DMS79 treated with DMSO at 0.1 percent for 48 hours (cell line): ENCODE results near the gene GRHL3.

Source experiments
- DNase-seq: peaks from one replicate; lab custom pipeline; 2025; lab: John Stamatoyannopoulos, UW

The GRHL3 gene

DNA sequence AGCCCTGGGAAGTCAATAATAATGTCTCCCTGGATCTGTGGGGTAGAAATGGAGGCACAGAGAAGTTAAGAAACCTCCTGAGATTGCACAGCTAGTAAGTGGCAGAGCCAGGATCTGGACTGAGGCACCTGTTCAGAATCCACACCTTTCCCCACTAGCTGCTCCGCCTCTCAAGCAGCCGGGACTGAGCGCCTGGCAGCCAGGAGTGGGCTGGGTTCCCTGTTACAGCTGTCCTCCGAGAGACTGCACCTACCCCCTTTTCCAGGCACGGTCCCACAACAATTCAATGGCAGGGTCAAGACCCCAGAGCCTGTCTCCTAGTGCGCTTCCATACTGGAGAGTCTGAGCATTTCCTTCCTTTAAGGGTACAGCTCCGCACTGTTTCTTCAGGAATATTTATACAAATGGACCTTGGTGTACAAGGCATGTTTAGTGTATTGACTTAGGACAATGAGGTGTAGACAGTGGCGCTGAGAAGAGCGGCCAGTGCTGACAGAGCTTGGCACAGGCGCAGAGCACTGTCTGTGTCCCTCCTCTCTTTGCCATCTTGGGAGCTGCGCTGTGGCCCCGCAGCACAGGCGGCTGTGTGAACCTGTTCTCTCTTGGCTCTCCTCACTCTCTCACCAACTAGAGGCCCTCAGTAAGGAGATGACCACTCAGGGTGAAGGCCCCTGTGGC lies 24.4 kb downstream of the GRHL3 start:
- no peak for DNase-seq

DNA sequence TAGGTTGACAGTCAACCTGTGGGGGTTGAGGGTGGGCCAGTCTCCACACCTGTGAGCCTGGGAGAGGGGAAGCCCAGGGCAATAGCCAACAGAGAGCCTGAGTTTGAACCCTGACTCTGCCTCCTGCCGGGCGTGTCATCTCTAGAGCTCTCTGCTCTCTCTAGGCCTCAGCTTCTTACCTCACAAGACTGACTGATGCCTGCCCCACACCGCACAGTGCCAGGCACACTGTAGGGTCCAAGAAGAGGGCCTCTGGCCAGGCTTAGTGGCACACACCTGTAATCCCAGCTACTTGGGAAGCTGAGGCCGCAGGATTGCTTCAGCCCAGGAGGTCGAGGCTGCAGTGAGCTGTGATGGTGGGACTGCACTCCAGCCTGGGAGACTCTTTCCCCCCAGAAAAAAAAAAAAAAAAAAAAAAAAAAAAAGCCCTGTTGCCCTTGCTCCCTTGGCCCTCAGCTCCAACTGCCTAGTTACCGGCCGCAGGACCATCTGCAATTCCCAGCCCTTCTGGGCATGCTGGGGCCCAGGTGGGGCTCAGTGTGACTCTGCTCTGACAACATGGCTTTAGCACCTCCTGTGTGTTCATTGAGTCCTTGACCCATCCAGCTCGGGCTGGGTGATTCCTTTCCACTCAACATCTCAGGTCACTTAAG lies 25.1 kb downstream of the GRHL3 start:
- DNase-seq, result no peak

DNA sequence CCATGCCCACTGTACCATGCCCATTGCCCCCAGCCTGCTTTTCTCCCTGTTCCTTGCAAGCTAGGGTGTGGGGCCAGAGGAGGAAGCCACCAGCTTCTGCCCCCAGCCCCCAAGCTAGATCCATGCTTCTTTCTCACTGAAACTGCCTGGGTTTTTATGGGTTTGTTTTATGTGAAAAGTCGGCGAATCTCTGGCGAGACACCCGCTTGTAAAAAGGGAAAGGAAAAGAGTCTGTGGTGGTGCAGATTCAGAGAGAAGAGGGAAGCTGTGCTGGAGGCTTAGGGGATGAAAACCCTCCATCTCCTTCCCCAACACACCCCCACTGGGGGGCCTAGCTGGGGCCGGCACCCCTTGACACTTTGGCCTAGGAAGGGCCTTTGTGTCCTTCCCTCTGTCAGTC lies 26.2 kb downstream of the GRHL3 start:
- DNase-seq, result no peak

DNA sequence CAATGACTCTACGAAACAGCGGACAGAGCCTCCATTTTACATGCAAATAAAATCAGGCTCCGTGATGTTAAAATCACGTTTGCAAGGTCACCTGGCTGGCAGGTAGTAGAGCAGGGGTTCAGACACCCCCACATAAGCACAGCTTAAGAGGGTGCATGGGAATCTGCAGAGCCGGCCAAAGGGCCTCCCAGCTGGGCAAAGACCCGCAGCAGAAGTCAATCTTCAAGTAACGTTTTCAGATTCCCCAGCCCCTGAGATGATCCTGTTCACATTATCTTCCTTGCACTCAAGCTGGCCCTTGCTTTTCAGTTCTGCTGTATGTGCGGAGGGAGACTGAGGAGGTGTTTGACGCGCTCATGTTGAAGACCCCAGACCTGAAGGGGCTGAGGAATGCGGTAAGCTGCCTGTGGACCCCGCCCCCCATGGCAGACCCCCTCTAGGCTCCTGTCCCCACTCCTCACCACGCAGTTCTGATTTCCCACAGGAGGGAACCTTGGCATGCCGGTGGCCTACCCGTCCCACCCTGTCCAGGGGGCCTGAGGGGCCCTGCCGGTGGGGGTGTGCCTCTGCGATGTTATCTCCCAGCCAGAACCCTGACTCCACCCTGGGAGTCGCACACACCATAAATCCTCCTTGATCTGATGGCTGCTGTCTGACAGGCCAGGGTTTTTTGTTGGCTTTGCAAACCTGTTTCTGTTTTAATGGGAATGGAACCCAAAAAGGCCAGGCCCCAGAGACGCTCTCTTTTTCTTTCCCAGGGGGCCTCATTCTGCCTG lies 28.2 kb downstream of the GRHL3 start:
- no peak for DNase-seq

DNA sequence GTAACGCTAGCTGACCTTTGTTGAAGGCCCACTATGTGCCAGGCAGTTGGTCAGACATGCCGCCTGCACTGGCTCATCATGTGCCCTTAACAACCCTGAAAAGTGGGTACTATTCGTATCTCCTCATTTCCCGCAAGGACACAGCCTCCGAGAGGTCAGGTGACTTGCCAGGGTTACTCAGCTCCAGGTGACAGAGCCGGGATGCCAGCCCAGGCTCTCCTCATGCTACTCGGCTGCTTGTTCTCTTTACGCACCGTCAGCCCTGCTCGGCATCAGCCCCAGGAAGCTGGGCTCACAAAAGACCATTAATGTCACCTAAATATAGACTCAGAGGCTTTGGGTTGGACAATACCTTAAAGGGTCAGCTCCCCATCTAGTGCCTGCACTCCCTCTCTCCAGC lies 29.0 kb downstream of the GRHL3 start:
- DNase-seq, result no peak

DNA sequence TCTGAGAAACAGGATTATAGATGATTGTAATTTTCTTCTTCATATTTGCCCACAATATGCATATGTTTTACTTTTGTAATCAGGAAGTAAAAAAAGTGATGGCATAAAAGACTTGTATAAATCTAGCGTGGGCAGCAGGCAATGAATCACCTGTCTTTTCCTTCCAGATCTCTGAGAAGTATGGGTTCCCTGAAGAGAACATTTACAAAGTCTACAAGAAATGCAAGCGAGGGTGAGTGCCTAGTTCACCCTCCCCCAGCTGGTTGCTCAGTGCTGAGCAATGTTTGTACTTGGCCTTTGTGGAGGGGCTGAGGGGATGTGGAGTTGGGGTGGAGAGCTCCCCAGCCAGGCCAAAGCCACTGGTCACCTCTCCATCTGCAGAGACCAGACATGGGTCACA lies 30.7 kb downstream of the GRHL3 start:
- no peak for DNase-seq

DNA sequence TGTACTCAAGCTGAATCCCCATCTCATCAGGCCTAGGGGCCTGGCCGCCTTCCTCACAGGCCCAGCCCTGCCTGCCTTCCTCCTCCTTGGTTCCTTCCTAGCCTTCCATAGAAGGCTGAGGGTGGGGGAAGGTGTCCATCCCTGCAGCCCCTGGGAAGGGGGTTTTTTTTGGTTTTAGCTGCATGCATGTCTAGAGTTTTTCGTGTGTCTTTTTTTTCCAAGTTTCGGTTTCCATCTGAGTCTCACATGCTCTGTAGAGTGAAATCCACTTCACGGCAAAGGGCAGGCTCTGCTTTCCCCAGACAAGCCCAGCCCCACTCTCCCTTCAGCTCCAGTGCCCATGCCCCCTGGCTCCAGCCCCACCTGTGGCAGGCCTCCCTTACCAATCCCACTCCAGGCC lies 32.1 kb downstream of the GRHL3 start:
- DNase-seq, result no peak

DNA sequence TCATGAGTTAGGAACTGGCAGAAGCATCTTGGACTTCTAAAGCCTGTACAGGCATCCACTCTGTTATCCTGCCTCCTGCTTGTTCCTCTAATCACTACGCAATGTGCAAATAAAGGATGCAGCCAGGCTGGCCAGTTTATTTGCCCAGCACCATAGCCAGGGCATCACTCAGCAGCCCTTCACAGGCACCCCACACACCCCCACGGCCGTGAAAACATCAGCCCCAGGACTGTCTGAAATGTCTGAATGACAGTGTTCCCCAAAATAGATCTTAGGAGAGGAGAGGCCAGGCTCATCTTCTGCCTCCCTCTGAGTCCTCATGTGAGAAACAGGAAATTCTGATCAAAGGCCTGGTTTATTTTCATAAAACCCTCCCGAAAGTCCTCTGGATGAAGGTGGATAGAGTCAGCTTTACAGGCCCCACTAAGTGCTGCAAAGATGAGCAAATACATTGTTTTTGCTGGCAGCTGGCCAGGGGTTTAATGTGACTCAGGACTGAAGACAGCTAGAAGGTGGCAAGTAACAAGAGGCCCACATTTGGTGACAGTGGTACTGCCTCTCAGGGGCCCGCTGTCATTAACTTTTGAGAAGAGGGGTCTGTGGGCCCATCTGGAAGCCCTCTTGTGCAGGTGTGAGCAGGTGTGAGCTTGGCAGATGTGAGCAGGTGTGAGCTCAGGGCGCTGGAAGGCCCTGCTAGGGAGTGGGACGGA lies 32.9 kb downstream of the GRHL3 start:
- DNase-seq, result no peak

DNA sequence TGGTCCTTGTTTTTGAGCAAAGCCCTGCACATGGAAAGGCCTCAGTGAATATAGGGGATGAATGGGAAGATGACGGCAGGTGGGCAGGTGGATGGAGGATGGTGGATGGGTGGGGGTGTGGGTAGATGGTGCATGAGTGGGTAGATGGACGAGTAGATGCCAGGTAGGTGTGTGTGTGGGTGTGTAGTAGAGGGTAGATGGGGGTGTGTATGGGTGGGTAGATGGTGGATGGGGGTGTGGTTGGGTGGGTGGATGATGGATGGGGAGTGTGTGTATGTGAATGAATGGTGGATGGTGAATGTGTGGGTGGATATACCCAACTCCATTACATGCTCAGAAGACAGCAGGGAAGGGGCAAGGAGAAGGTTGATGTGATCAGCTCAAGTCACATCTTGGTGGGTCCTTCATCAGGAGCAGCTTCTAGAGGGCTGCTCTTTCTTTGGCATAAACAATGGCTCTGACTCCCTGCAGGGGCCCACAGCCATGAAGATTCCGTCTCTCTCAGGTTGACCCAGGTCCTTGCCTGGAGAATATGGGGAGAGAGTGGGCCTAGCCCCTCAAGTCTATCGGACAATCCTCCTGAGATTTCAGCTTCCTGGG lies 34.2 kb downstream of the GRHL3 start:
- DNase-seq, result no peak

DNA sequence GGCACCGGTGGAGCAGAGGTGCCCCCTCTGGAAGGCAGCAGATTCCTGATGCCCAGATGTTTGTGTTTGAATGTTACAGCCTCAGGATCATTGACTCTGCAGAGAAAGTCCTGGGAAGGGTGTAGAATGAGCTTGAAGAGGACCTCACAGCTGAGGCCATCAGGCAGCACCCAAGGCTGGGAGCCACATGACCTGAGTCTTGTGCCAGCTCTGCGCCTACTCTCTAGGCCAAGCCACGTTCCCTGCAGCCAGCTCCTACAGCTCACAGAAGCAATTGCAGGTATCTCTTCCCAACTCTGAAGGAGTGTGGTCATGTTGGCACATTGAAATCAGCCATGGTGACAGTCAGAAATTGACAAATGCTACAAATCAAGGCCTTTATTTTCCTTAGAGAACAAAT lies 36.3 kb downstream of the GRHL3 start:
- DNase-seq, result no peak

DNA sequence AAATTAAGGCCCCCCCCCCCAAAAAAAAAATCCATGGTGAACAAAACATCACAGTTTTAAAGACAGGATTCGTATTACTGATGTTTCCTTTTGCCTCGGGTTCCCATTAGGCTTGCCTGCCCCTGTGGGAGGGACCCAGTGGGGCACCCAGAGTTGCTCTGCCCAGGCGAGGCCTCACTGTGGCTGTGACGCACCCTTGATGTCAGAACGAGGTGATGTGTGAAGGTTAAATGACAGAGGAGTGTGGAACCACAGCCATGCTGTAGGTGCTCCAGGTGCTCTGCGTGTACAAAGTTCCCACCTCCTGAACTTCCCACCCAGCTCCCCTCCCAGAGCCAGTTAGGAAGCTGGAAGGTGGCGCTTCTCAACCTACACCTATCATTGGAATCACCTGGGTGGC lies 37.9 kb downstream of the GRHL3 start:
- no peak for DNase-seq

DNA sequence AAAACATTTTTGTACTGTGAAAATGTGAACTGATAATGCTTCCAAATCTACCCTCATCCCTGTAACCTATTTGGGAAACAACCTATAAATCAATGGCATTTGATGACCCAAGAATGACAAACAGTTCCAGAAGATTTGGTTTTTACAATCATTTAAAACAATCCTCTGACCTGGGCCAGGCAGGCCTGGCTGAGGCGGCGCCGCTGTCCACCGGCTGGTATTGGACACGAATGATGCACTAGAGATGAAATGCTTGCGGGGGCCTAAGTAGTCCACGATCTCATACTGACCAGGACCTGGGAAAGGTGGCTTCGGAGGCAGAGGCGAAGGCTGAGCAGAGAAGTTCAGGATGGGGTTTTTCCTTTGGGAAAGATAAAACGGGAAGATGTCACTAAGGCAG lies 41.5 kb downstream of the GRHL3 start:
- DNase-seq, result no peak

DNA sequence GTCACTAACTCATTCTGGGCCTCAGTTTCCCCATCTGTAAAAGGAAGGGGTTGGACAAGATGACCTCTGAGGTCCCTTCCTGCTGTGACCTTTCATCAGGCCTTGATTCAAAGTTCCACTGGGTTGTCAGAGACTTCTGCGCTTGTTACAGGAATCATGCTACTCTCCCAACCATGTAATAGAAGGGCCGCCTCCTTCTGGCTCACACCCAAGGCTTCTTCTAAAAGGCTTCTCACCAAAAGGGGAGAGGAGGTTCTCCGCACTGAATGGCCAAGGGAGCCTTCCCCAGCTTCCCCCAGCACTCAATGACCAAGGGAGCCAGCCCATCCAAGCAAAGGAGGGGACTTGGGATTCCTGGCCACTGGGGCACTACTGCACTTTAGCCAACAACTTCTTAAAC lies 42.7 kb downstream of the GRHL3 start:
- no peak for DNase-seq

DNA sequence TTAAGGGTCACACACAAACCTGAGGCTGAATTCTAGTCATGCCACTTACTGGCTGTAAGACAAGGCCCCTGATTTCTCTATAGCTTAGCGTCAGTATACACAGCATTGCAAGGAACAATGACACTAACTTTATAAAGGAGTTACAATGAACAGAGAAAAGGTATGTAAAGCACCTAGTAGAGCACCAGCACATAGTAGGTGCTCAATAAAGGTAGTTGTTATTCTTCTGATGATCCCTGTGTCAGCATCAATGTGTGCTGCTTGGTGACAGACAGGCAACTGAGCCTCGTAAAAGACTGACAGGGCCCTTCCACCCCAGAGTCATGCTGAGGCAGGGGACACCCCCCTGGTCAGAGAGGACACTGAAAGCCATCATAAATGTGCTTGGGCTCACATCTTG lies 43.2 kb downstream of the GRHL3 start:
- DNase-seq, result no peak

DNA sequence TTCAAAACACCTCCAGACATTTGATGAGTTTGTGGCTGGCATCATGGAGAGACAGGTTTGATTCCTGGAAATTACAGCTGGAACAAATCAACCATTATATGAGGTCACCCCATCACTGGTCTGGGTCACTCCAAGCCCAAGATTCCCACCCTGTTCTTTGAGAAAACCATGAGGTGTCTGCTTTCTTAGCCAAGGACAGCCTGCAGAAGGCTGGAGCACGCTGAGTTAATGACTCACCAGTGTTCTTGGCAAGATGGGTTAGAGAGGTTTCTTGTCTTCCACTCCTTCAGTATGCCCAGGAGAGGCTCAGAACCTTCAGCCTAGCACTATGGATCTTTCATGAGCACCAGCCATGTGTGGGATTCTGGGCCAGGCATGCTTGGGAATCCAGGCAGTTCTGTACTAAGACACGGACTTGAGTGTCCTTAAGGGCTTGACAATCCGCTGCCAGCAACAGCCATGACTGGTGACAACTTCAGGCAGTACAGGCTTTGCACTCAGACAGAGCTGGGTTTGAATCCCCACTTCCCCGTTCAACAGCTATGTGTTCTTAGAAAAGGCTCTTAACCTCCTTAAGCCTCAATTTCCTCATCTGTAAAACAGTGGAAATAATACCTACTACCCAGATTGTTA lies 43.9 kb downstream of the GRHL3 start:
- DNase-seq, result no peak

DNA sequence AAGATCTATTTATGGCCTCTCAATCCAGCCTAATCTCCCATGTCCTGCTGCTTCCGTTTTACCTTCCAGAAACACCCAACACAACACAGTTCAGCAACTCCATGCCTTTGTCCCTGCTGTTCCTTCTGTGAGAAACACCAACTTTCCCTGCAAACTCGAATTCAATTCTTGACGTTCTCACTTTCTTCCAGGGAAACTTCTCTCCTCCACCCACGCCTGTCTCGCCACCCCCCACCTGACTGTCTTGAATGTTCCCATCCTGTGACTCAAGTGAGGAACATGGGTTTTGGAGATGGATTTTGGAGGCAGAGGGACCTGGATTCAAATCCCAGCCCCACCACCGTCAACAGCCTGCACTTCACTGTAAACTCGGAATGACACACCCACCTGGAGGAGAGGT lies 44.8 kb downstream of the GRHL3 start:
- no peak for DNase-seq

DNA sequence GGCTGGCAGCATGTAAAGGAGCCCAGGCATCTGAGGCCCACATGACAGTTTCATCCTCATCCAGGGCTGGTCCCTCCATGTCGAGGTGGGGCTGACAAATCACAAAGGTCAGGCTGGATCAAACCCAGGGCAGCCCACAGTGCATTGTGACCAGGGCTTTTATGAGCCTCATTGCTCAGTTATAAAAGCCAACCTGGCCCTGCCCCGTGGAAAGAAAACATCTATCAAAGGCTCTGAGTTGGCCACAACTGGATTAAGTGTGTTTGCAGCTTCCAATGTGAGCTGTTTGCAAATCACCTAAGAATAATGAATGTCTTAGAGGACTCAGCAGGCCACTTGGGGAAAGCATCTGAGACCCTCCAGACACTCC lies 45.4 kb downstream of the GRHL3 start:
- DNase-seq, result no peak

DNA sequence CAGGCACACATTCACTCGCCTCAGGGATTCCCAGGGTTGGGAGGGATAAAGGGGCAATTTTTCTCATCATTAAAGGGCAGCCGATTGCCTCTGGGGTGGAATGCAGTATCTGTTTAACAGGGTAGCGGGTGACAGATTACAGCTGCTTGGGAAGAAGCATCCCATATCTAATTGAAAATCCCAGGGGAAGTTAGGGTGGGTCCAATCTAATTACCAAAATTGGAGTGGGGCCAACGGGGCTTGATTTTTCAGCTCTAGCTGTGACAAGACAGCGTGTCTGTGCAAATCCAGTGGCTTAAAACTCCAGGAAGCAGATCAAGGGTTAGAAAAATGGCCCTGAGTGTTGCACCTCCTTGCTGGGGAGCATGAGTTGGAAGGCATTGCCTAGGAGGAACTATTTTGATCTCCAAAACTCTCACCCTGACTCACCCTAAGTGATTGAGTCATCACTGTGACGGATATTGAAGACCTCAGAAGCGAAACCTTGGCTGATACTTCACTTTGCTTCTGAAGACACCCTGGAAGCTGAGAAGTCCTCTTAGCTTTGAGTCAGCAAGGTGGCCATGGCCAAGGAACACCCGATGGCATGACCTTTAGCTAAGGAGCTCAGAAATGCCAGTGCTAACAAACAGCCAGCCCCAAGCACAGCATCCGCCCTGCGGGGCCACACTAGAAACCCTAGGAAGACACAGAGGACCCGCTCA lies 46.0 kb downstream of the GRHL3 start:
- DNase-seq, result no peak

DNA sequence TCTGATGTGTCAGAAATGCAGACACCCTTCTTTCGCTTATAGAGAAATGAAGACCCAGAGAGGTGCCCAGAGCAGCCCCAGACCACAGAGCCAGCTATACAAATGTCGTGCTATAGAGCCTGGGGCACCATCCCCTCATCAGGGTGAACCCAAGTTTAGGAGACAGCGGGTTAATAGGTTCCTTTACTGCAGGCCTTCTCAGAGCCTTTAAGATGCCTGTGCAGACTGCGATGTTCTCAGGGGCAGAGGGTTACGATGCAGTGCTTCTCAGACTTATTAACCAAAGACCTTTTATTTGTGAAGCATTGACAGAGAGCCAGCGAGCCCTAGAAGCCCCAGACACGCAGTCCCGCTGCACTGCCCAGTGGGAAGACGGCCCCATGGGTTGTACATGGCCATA lies 47.5 kb downstream of the GRHL3 start:
- DNase-seq, result no peak

DNA sequence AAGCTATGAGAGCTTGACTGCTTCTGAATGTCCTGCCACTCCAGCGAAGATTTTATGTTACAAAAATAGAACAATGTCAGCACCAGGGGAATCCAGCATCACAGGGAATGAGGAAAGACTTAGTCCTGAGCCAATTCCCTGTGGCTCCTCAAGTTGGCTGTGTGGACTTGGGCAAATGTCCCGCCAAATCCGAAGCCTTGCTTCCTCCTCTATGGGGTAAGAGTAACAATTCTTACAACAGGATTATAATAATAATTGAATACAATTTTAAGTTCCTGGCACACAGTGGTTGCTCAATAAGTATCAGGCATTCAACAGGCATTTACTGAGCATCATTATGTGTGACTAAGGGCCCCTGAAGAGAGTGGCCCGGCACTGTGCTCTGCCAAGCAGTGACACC lies 50.0 kb downstream of the GRHL3 start:
- DNase-seq, result no peak

DNA sequence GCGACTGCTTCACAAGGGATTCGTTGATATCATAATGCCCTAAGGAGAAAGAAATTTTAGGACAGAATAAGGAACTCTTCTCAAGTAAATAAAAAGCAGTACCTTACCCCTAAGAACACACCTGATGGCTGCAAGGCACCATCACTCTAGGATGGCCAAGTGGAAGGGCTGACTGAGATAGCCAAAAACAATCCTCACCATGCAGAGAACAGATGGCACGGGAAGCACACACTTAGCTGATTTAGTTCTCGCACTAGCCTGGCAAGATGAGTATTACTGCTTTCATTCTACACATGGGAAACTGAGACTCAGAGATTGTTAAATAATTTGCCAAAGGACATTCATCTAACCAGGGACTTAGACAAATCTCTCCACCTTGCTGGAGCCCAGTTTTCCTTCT lies 50.6 kb downstream of the GRHL3 start:
- DNase-seq, result no peak
